PC-3 (cell line): ENCODE measurements around the gene PTPRD. TPM values are rescaled to one million over a fixed set of nuclear protein-coding genes. Genes with fewer than 3 reads are reported as not detected.

Source experiments
- ATAC-seq: fragments of 200-7000 bp; cut with Tn5 transposase; 2 replicates; pipeline ENCODE4 v1.9.1; 2020; ENCODE audit warnings: mild to moderate bottlenecking, moderate library complexity
- BruUV-seq: library from RNA; stranded (reverse); fragments of 400-500 nt; replicated peaks from 2 replicates; lab custom pipeline; 2021; lab: Mats Ljungman, UMichigan
- CTCF ChIA-PET: fragments of 300-600 bp; sonication (Branson Sonifier 250); formaldehyde crosslinking; loops from one replicate; lab custom pipeline; 2022; ENCODE audit warnings: antibody characterized with exemption; lab: Charles Lee
- POLR2A ChIA-PET: fragments of 300-600 bp; sonication (Branson Sonifier 250); formaldehyde crosslinking; loops from one replicate; lab custom pipeline; 2022; ENCODE audit warnings: antibody characterized with exemption; ENCODE audit not compliant: unreplicated experiment; lab: Charles Lee
- DNase-seq: peaks from one replicate; pipeline ENCODE4 v3.0.0-alpha.2; 2015
- H2AFZ ChIP-seq: fragments of 300-600 bp; sonication (generic); 2 replicates; pipeline ENCODE4 v1.6.0; 2016; ENCODE audit warnings: antibody characterized with exemption, low read length
- H3F3A ChIP-seq: fragments of 300-600 bp; sonication (generic); one replicate; pipeline ENCODE4 v1.6.0; 2017; ENCODE audit warnings: antibody characterized with exemption, low read length, control low read depth, mild to moderate bottlenecking; ENCODE audit not compliant: unreplicated experiment
- H3K27ac ChIP-seq: fragments of 300-600 bp; sonication (generic); 2 replicates; pipeline ENCODE4 v1.5.1; 2016; ENCODE audit warnings: mild to moderate bottlenecking, low read length
- H3K27me3 ChIP-seq: fragments of 300-600 bp; sonication (generic); 2 replicates; pipeline ENCODE4 v1.6.1; 2016; ENCODE audit warnings: low read length, mixed read lengths
- H3K36me3 ChIP-seq: fragments of 300-600 bp; sonication (generic); 2 replicates; pipeline ENCODE4 v1.6.1; 2016; ENCODE audit warnings: low read depth, mixed run types, low read length, mixed read lengths
- H3K4me1 ChIP-seq: fragments of 300-600 bp; sonication (generic); 2 replicates; pipeline ENCODE4 v1.5.1; 2016; ENCODE audit warnings: low read length; ENCODE audit not compliant: insufficient read depth
- H3K4me2 ChIP-seq: fragments of 300-600 bp; sonication (generic); 2 replicates; pipeline ENCODE4 v1.6.0; 2016; ENCODE audit warnings: low read length
- H3K4me3 ChIP-seq: fragments of 300-600 bp; sonication (generic); 2 replicates; pipeline ENCODE4 v1.5.1; 2016; ENCODE audit warnings: mild to moderate bottlenecking, low read length, mixed read lengths
- H3K79me2 ChIP-seq: fragments of 300-600 bp; sonication (generic); 2 replicates; pipeline ENCODE4 v1.6.1; 2017; ENCODE audit warnings: low read length, mixed read lengths
- H3K9ac ChIP-seq: fragments of 300-600 bp; sonication (generic); 2 replicates; pipeline ENCODE4 v1.6.0; 2016; ENCODE audit warnings: mild to moderate bottlenecking, low read length
- H3K9me2 ChIP-seq: fragments of 300-600 bp; sonication (generic); replicated peaks from 2 replicates; pipeline ENCODE4 v1.6.1; 2016; ENCODE audit warnings: mixed run types, low read length, mixed read lengths
- H3K9me3 ChIP-seq: fragments of 300-600 bp; sonication (generic); 2 replicates; pipeline ENCODE4 v1.6.1; 2016; ENCODE audit warnings: low read length, mixed read lengths
- H4K20me1 ChIP-seq: fragments of 300-600 bp; sonication (generic); 2 replicates; pipeline ENCODE4 v1.6.1; 2016; ENCODE audit warnings: low read length, mixed read lengths
- CTCF ChIP-seq: fragments of 300-600 bp; sonication (generic); conservative IDR thresholded peaks from 2 replicates; pipeline ENCODE4 v1.5.1; 2017; ENCODE audit warnings: antibody characterized with exemption, low read depth, mild to moderate bottlenecking, low read length
- EZH2 ChIP-seq: fragments of 300-600 bp; sonication (generic); IDR thresholded peaks from one replicate; pipeline ENCODE4 v1.6.1; 2017; ENCODE audit warnings: antibody characterized with exemption, mild to moderate bottlenecking, low read length; ENCODE audit not compliant: unreplicated experiment
- EZH2phosphoT487 ChIP-seq: fragments of 300-600 bp; sonication (generic); IDR thresholded peaks from 2 replicates; pipeline ENCODE4 v1.6.1; 2018; ENCODE audit warnings: mild to moderate bottlenecking, antibody characterized with exemption, low read length, borderline replicate concordance
- intact Hi-C: fragments of 100-400 bp; cut with micrococcal nuclease; formaldehyde crosslinking; loops from 2 replicates; pipeline ENCODE4 v1.9.0; 2023
- total RNA-seq: library from RNA; depleted of rRNA; stranded (reverse); fragments of >200 nt; gene quantifications from 2 replicates; pipeline ENCODE4 v1.2.3, GENCODE V29; 2014

PTPRD gene
- total RNA-seq, 1 experiment from 2014 or later = not detected

- Histone ChIP-seq H2AFZ (no peak overlapping the region), H3K36me3 (no peaks in the 10 kb centered on the region), H3K27me3 (no peaks in the 10 kb centered on the region), H3K27ac (no peak overlapping the region), H3K79me2 (no peaks in the 10 kb centered on the region), H3K4me3 (no peak overlapping the region), H3K9me2 (no peaks in the 10 kb centered on the region), H3K4me1 (no peaks in the 10 kb centered on the region), H4K20me1 (no peaks in the 10 kb centered on the region), H3K9me3 (no peaks in the 10 kb centered on the region), H3K9ac (no peak overlapping the region), H3F3A (no peaks in the 10 kb centered on the region), H3K4me2 (no peak overlapping the region)
- no TSS peak for BruUV-seq
- CTCF ChIA-PET = no interaction called here
- DNase-seq = no peak
- intact Hi-C loops = no loop called here
- TF ChIP-seq EZH2 = no peak
- TF ChIP-seq EZH2phosphoT487 = no peak
- TF ChIP-seq CTCF = no peak
- ATAC-seq = no peak
- POLR2A ChIA-PET = no interaction called here
Measured at GRCh38 chr9:8649807-8650206, 1963.0 kb downstream of the PTPRD start.

GRCh38 chr9:8649160-8649559 lies 1963.6 kb downstream of the PTPRD start:
- ATAC-seq (no peak), DNase-seq (no peak)
- CTCF ChIA-PET = no interaction called here
- Histone ChIP-seq H3K4me3 (no peak overlapping the region), H3K9ac (no peak overlapping the region), H3K79me2 (no peaks in the 10 kb centered on the region), H3K9me2 (no peaks in the 10 kb centered on the region), H3K9me3 (no peaks in the 10 kb centered on the region), H3K4me1 (no peaks in the 10 kb centered on the region), H4K20me1 (no peaks in the 10 kb centered on the region), H3K27ac (no peak overlapping the region), H3K36me3 (no peaks in the 10 kb centered on the region), H3K4me2 (no peak overlapping the region), H3F3A (no peaks in the 10 kb centered on the region), H2AFZ (no peak overlapping the region), H3K27me3 (no peaks in the 10 kb centered on the region)
- BruUV-seq = no TSS peak
- no peak for TF ChIP-seq EZH2
- TF ChIP-seq EZH2phosphoT487 = no peak
- TF ChIP-seq CTCF = no peak
- intact Hi-C loops = no loop called here
- POLR2A ChIA-PET = no interaction called here

GRCh38 chr9:8648271-8648845 lies 1964.4 kb downstream of the PTPRD start:
- H3K9me2 ChIP-seq = no peaks in the 10 kb centered on the region

More at GRCh38 chr9:8648271-8648845, 1964.4 kb downstream of the PTPRD start:
- no peaks in the 10 kb centered on the region for H3K4me1 ChIP-seq
- ATAC-seq = no peak
- no peaks in the 10 kb centered on the region for H3K36me3 ChIP-seq
- intact Hi-C loops = no loop called here
- no peak overlapping the region for H2AFZ ChIP-seq
- no peak overlapping the region for H3K9ac ChIP-seq
- H3K27me3 ChIP-seq = no peaks in the 10 kb centered on the region
- TF ChIP-seq EZH2 = no peak
- TF ChIP-seq CTCF = no peak
- no peak for TF ChIP-seq EZH2phosphoT487
- no TSS peak for BruUV-seq
- H3F3A ChIP-seq = no peaks in the 10 kb centered on the region
- no peak for DNase-seq
- H4K20me1 ChIP-seq = no peaks in the 10 kb centered on the region
- no peaks in the 10 kb centered on the region for H3K9me3 ChIP-seq
- ChIA-PET POLR2A (no interaction called here), CTCF (no interaction called here)
- no peak overlapping the region for H3K4me2 ChIP-seq
- no peaks in the 10 kb centered on the region for H3K79me2 ChIP-seq
- H3K27ac ChIP-seq = no peak overlapping the region
- no peak overlapping the region for H3K4me3 ChIP-seq
